Cerebellar cortex (tissue), 1 donor: ENCODE results near the gene GYS2.

Experiments used
- DNase-seq: peaks from one replicate; pipeline ENCODE4 v3.0.0-alpha.2; 2015; ENCODE audit warnings: low spot score

The GYS2 gene

GRCh38 chr12:21552635-21553328 lies 51.9 kb downstream of the GYS2 start:
- no peak for DNase-seq

- no peak for DNase-seq
These were observed 52.7 kb downstream of the GYS2 start for GRCh38 chr12:21551841-21552465.

GRCh38 chr12:21547437-21547836 lies 57.2 kb downstream of the GYS2 start:
- no peak for DNase-seq

GRCh38 chr12:21546716-21547115 lies 57.9 kb downstream of the GYS2 start:
- DNase-seq = no peak

GRCh38 chr12:21545557-21545956 lies 59.1 kb downstream of the GYS2 start:
- DNase-seq = no peak

GRCh38 chr12:21543151-21543550 lies 61.5 kb downstream of the GYS2 start:
- DNase-seq = no peak

- DNase-seq = no peak
These were observed 62.2 kb downstream of the GYS2 start for GRCh38 chr12:21542403-21542802.

- no peak for DNase-seq
These were observed 62.9 kb downstream of the GYS2 start for GRCh38 chr12:21541773-21542172.

GRCh38 chr12:21539797-21540196 lies 64.8 kb downstream of the GYS2 start:
- no peak for DNase-seq

- no peak for DNase-seq
These were observed 66.5 kb downstream of the GYS2 start for GRCh38 chr12:21538061-21538653.

- no peak for DNase-seq
These were observed 75.2 kb downstream of the GYS2 start for GRCh38 chr12:21529456-21529855.

- peak; percentile 5 for DNase-seq
These were observed 75.7 kb downstream of the GYS2 start for GRCh38 chr12:21528953-21529352.

GRCh38 chr12:21527451-21528180 lies 77.0 kb downstream of the GYS2 start:
- DNase-seq = peak; percentile 11

GRCh38 chr12:21526721-21527345 lies 77.8 kb downstream of the GYS2 start:
- no peak for DNase-seq

GRCh38 chr12:21526053-21526452 lies 78.6 kb downstream of the GYS2 start, which contains the start of gene SPX:
Gene SPX, plus strand, starts transcription at chr12:21526296. Its CDS starts 177 bp downstream, at chr12:21526473.
- DNase-seq = no peak

GRCh38 chr12:21523148-21523547 lies 81.5 kb downstream of the GYS2 start:
- no peak for DNase-seq

GRCh38 chr12:21521541-21521940 lies 83.1 kb downstream of the GYS2 start:
- DNase-seq = no peak

- DNase-seq = no peak
These were observed 86.2 kb downstream of the GYS2 start for GRCh38 chr12:21518451-21518850.

GRCh38 chr12:21516281-21516680 lies 88.4 kb downstream of the GYS2 start:
- DNase-seq = no peak

GRCh38 chr12:21509768-21510167 lies 94.9 kb downstream of the GYS2 start:
- DNase-seq = no peak

- no peak for DNase-seq
These were observed 96.8 kb downstream of the GYS2 start for GRCh38 chr12:21507849-21508248.

GRCh38 chr12:21505888-21506287 lies 98.8 kb downstream of the GYS2 start:
- DNase-seq = no peak
